HG02642 (cell line): ENCODE data around the gene PI4KA.

Experiments
- ATAC-seq: cut with Tn5 transposase; IDR thresholded peaks from one replicate; pipeline ENCODE4 v1.9.1; 2021; ENCODE audit warnings: mild to moderate bottlenecking; ENCODE audit not compliant: unreplicated experiment, poor library complexity

PI4KA gene

GRCh38 chr22:20758688-20759087, 99.9 kb downstream of the PI4KA start:
- ATAC-seq = no peak

DNA sequence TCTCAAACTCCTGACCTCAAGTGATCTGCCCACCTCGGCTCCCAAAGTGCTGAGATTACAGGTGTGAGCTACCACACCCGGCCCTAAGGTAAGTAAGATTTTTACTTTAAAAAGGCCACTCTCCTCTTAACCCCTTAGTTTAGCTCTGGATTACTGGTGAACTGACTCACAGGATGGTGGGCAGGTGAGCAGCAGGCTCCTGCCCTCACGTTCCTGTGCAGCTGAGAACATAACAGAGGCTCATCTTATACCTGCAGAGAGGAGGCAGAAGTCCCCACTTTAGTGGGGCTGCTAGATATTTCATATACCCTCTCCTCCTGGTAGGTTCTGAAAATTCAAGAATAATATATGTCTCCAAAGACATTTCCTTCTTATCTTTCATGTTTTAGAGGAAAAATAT, 101.8 kb downstream of the PI4KA start:
- no peak for ATAC-seq

- no peak for ATAC-seq
Measured at GRCh38 chr22:20752873-20753272, 105.7 kb downstream of the PI4KA start.

- ATAC-seq = no peak
Measured at GRCh38 chr22:20752104-20752741, 106.4 kb downstream of the PI4KA start.

GRCh38 chr22:20751185-20751851, 107.3 kb downstream of the PI4KA start:
- ATAC-seq = no peak

DNA sequence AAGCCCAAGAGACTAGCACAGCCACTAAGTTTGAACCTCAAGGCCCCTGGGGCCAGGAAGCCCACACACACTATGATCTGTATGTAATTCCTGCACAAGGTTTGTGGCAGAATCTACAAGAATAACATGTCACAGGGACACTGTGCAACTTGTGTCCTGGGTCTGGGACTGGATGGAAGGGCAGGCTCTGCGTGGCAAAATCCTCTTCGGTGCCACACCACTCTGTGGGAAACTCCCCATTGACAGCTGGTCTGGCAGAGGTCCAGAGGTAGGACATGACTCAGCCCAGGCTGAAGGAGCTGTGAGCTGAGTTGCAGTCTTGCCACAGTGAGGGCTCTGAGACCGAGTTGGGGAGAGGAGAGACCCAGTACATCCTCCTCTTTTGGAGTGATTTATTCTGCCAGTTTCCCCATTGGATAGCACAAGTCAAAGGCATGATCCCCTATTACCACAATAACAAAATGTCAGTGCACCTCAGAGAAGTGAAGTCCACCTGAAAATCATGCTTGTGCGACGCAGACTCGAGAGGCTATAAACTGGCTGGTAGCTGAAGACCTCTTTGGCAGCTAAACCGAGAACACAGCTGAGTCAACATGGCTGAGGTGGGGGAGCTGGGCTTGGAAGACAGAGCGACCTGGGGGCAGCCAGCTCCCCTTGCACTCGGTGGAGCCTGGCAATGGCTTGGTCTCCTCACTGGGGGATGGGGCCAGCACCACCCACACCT, 108.0 kb downstream of the PI4KA start:
- ATAC-seq = peak; percentile 36

DNA sequence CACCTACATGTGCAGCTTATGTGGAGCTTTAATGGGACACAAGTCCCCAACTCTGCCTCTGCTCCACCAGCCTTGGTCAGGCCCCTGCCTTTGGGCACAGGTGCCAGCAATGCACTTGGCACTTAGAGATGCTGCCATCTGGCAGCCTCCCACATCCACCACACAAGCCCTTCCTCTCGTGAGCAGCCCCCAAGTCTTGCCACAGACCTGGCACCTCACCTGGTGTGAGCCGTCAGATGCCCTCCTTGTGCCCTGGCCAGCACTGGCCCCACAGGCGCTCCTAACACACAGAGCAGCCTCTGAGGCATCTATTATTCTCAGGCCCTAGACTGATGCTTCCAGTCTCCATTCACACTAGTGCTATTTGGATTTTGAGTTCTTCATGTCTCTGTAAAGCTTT, 109.2 kb downstream of the PI4KA start:
- ATAC-seq = no peak

DNA sequence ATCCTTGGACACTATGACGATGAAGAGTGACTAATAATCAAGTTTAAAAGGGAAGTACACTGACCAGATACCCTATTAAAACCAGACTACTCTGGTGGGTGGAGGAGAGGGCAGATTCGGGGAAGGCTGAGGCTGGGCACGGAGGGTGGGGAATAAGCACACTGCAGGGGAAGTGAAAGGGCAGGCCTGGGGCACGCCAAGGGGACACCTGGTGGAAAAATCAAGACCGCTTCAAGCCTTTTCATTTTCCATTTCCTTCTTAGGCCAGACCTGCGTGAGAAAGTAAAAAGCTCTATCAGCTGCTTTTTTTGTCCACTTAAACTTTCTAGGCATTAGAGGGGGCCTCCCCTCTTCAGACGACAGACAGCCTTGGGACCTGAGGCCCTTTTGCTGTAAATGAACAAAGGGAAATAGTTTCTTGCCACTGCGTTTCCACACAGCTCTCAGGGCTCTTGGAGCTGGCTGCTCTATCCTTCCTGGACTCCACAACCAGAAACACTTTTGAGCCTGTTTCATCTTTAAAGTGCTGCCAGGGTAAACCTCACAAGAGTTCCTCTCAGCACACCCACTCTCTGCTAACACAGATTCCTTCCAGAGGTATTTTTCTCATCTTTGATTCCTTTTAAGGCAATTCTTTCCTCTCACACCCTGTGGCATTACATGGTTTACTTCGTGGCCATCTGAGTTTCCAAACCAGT, 109.7 kb downstream of the PI4KA start:
- ATAC-seq = peak; percentile 74

DNA sequence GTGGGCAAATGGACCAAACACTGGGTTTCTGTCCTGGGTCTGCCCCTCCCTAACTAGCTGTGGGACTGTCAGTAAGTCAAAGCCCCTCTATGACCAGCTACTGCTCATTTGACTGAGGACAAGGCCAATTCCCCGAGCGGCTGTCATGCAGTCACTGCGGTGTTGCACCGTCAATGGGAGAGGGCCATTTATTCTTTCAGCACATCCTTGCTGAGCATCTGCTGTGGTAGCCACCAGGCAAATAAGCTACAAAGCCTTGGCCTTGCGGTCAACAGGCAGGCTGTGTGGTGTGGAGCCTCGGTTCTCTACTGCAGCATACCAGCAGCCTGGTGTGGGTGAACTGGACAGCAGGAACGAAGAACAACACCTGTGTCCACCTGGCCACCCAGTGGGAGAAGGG, 110.5 kb downstream of the PI4KA start:
- ATAC-seq = no peak

GRCh38 chr22:20747223-20747622, 111.4 kb downstream of the PI4KA start:
- no peak for ATAC-seq

GRCh38 chr22:20746431-20747189, 112.0 kb downstream of the PI4KA start:
- no peak for ATAC-seq

- no peak for ATAC-seq
Measured at GRCh38 chr22:20745119-20745518, 113.5 kb downstream of the PI4KA start.

DNA sequence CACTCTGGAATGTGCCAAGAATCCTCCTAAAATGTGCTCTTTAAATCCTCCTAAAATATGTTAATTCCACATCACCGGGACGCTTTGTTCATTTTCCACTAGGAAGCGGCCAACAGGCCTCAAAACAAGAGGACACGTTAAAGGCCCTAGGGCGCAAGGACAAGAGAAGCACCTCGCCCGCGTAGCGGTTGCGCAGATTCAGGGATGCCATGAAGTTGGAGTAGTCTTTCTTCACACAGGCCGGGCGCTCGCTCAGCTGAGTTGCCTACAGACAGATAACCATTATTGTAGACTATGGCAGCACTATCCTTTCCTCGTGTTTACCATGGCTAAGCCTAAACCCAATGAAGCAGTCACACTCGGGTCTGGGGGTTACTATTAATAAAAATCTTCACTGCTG, 114.2 kb downstream of the PI4KA start:
- no peak for ATAC-seq

GRCh38 chr22:20742764-20743163, 115.8 kb downstream of the PI4KA start:
- ATAC-seq = no peak

DNA sequence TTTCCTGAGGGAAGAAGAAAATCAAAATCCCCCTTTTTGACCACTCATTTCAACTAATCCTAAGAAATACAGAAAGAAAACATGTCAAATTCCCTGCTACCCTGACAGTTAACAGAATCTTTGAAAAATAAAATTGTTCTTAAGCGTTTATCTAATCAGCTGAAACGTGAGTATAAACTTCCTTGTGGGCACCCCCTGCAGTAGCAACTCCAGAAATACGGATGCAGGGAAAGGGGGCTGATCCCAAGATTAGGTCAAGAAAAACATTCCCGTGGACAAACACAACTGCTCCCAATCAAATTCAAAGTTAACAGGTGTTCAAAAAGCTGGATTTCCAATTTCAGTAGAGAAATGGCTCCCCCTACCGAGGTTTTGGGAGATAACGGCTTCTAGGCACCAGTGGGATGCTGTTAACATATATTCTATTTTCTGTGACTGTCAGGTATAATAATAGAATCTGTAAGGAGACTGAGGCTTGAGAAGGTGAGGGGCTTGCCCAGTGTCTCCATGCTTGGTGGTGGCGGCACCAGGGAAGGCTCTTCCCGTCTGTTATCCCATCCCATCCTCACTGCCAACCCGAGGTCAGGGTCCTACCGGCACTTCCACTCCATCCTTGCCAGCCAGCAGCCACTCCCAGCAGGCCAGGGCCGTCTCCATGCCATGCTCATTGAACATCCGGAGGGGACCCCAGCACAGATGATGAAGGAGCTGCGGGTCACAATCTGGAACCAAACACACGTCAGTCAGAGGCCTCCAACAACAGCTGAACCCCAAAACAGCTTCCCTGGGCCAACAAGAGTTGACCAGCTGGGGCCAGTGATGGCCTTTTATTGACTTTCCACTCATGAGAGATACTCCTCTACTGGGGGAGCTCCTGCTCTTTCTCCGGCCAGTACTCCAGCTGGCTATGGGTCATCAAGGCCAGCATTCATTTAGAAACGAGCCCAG, 116.7 kb downstream of the PI4KA start:
- no peak for ATAC-seq

DNA sequence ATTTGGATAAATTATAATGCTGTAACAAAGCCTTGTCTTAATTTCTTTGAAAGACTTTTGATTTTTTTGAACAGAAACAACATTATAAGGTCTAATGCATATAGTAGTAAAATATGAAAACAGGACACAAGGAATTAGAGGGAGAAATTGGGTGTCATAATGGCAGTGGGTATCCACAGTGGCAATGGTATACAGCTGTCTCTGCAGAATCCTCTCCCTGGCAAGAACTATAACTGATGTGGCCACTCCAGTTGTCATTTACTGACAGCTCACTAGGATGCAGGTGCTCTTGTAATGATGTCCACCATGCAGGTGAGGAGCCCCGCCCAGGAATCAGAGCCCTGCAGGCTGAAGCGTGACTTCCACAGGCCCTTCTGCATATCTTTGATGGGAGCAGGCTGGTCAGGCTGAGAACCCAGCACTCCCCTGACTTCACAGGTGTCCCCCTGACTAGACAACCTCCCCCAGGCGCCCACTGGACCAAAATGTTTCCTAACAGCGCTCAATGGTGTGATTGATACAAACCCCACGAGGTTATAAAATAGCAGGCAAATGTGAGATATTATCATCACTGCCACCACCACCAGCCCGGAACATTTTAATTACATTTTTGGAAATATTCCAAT, 117.5 kb downstream of the PI4KA start:
- ATAC-seq = no peak

DNA sequence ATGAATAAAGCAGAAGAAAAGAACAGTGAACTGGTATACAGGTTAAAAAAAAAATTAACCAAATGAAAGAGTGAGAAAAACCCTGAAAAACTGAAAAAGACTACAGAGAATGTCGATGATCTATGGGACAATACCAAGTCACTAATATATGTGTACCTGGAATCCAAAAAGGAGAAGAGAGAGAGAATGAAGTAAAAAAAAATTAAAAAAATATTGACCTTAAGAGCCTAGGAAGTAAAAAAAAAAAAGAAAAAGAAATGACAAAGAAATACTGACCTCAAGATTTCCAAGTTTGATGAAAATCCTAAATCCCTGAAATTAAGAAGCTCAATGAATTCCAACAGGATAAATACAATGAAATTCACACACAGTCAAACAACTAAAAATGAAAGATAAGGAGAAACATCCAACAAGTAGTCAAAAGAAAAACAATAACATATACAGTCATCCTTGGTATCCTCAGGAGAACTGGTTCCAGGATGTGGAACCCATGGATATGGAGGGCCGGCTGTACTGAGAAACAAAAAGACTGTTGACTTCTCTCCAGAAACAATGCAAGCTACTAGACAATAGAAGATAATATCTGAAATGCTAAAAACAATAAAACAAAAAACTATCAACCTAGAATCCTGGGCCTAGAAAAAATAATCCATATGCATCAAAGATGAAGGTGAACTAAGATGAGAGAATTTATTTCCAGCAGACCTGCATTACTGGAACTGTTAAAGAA, 118.2 kb downstream of the PI4KA start:
- ATAC-seq = no peak
